ENCODE measurements around the gene MORC2.

The MORC2 gene

GRCh38 chr22:30879415-30879797 lies 89.2 kb downstream of the MORC2 start:
- no peak for ATAC-seq
- Mint-ChIP-seq H3K27me3 (peaks cover 15% of the 10 kb centered on the region), H3K9me3 (no peaks in the 10 kb centered on the region), H3K36me3 (no peaks in the 10 kb centered on the region), H3K27ac (no peak overlapping the region), H3K4me1 (peaks cover 16% of the 10 kb centered on the region), H3K4me3 (no peak overlapping the region)

GRCh38 chr22:30878516-30879414 lies 89.8 kb downstream of the MORC2 start:
- peaks cover 16% of the 10 kb centered on the region for H3K4me1 Mint-ChIP-seq
- ATAC-seq, result no peak
- H3K27ac Mint-ChIP-seq, result no peak overlapping the region
- no peaks in the 10 kb centered on the region for H3K9me3 Mint-ChIP-seq
- peaks cover 15% of the 10 kb centered on the region for H3K27me3 Mint-ChIP-seq
- H3K36me3 Mint-ChIP-seq, result no peaks in the 10 kb centered on the region
- no peak overlapping the region for H3K4me3 Mint-ChIP-seq

- Mint-ChIP-seq H3K36me3 (no peaks in the 10 kb centered on the region), H3K4me3 (no peak overlapping the region), H3K4me1 (peaks cover 16% of the 10 kb centered on the region), H3K9me3 (no peaks in the 10 kb centered on the region), H3K27ac (no peak overlapping the region), H3K27me3 (peaks cover 15% of the 10 kb centered on the region)
- ATAC-seq, result no peak
Observed at GRCh38 chr22:30877662-30878515, 90.7 kb downstream of the MORC2 start.

GRCh38 chr22:30876915-30877553 lies 91.5 kb downstream of the MORC2 start:
- Mint-ChIP-seq H3K4me1 (peaks cover 16% of the 10 kb centered on the region), H3K27me3 (peaks cover 15% of the 10 kb centered on the region), H3K9me3 (no peaks in the 10 kb centered on the region), H3K36me3 (no peaks in the 10 kb centered on the region), H3K4me3 (no peak overlapping the region), H3K27ac (no peak overlapping the region)
- no peak for ATAC-seq

GRCh38 chr22:30876221-30876751 lies 92.3 kb downstream of the MORC2 start:
- H3K36me3 Mint-ChIP-seq, result no peaks in the 10 kb centered on the region
- H3K4me3 Mint-ChIP-seq, result no peak overlapping the region
- no peak for ATAC-seq
- H3K9me3 Mint-ChIP-seq, result no peaks in the 10 kb centered on the region
- H3K27me3 Mint-ChIP-seq, result peaks cover 15% of the 10 kb centered on the region
- peaks cover 16% of the 10 kb centered on the region for H3K4me1 Mint-ChIP-seq
- H3K27ac Mint-ChIP-seq, result no peak overlapping the region

- ATAC-seq, result no peak
- Mint-ChIP-seq H3K27me3 (peaks cover 15% of the 10 kb centered on the region), H3K4me3 (no peak overlapping the region), H3K4me1 (peaks cover 16% of the 10 kb centered on the region), H3K36me3 (no peaks in the 10 kb centered on the region), H3K9me3 (no peaks in the 10 kb centered on the region), H3K27ac (no peak overlapping the region)
Observed at GRCh38 chr22:30875481-30876215, 92.9 kb downstream of the MORC2 start.

All from stimulated activated memory B cell treated with anti-CD40 and anti-IgM and Interleukin-4, amounts not matched to agents 10 μg/mL and 1 μg/mL and 100 μg/mL, for 72 hours (primary cell).